ENCODE data around the gene FAM169A.
"Not testable (repeated sequence)": the region's sequence is repeated elsewhere in the genome, so short reads cannot be mapped to it uniquely, and the experiment has no call there.

FAM169A gene

DNA sequence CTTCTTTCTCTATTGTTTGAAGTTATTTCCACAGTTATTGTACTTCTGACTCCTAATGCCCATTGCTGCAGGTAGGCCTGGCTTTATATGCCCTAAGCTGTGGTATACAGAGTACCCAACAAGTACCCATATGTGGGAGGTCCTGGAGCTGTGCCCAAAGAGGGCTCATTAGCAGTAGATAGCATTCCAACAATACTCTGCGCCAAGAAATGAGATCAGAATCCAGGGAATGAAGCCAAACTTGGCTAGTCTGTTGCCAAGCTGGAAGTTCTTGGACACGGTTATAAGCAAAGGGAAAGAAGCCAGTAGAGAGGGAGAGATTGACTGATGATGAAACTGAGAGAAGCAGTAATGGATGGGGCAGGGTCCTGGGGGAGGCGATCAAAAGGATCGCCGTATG, 29.7 kb upstream of the FAM169A start:
- H3K4me3 ChIP-seq (replicated peaks; ENCODE audit: low read depth, low read length), result no peak overlapping the region
- TF ChIP-seq, protein P1, sequence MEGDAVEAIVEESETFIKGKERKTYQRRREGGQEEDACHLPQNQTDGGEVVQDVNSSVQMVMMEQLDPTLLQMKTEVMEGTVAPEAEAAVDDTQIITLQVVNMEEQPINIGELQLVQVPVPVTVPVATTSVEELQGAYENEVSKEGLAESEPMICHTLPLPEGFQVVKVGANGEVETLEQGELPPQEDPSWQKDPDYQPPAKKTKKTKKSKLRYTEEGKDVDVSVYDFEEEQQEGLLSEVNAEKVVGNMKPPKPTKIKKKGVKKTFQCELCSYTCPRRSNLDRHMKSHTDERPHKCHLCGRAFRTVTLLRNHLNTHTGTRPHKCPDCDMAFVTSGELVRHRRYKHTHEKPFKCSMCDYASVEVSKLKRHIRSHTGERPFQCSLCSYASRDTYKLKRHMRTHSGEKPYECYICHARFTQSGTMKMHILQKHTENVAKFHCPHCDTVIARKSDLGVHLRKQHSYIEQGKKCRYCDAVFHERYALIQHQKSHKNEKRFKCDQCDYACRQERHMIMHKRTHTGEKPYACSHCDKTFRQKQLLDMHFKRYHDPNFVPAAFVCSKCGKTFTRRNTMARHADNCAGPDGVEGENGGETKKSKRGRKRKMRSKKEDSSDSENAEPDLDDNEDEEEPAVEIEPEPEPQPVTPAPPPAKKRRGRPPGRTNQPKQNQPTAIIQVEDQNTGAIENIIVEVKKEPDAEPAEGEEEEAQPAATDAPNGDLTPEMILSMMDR (IDR thresholded peaks at IDR 0.05; ENCODE audit: low read length, missing control alignments), result no peak
- peak; percentile 80 for DNase-seq (ENCODE audit: low read depth)

DNA sequence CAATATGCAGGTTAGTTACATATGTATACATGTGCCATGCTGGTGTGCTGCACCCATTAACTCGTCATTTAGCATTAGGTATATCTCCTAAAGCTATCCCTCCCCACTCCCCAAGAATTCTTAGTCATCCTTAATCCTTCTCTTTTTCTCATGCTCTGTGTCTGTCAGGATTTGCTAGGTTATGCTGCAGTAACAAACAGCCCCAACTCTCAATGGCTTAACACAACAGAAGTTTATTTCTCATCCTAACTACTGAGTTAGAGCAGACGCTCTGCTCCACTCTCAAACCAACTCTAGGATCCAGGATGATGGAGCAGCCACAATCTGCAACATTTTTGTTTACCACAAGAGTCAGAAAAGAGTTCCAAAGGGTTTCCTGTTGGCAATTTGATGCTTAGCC, 28.2 kb upstream of the FAM169A start:
- DNase-seq (ENCODE audit: low read depth), result no peak
- H3K4me3 ChIP-seq (replicated peaks; ENCODE audit: low read depth, low read length), result no peak overlapping the region
- TF ChIP-seq, protein P1 (IDR thresholded peaks at IDR 0.05; ENCODE audit: low read length, missing control alignments), result no peak

DNA sequence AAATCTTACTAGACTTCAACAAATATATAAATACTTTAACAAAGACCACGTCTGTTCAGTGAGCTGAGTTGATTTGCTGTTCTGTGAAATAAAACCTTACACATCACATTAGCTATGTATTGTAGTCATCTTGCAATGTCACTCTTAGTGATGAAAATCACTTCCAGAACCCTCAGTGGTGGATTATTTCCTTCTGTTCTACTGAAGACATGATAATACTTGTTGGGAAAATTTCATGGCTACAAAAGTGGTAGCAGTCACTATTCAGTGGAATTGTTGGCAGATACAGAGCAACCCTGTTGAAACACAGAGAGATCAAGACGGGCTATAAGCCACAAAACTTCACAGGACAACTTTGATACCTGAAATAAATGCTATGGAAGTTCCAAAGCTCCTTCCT, 26.7 kb upstream of the FAM169A start:
- TF ChIP-seq, protein P1 (IDR thresholded peaks at IDR 0.05; ENCODE audit: low read length, missing control alignments), result no peak
- DNase-seq (ENCODE audit: low read depth), result no peak
- no peak overlapping the region for H3K4me3 ChIP-seq (replicated peaks; ENCODE audit: low read depth, low read length)

DNA sequence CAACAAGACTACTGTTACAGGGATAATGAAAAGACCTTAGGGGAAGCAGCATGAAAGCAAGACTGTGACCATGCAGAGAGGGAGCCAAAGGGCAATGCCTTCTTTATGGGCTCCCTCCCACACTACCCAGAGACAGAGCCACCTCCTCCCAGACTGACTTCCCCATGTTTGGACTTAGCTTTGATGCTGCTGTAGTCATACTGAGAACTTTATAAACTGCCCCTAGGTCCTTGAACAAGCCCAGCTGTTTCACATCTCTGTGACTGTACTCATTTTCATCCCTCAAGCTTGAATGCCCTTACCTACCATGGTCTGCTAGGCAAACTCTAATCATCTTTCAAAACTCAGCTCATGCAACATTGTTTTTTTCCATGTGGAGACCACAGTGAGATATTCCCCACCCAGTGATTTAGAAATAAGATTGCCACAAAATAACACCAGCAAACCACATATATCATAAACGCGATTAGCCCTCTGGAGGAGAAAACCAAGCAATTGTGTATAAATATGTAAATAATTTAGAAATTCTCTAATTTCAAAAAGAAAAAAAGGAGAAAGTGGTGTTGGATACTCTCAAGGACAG, 23.4 kb upstream of the FAM169A start:
- DNase-seq (ENCODE audit: low read depth), result no peak
- TF ChIP-seq, protein P1 (IDR thresholded peaks at IDR 0.05; ENCODE audit: low read length, missing control alignments), result no peak
- H3K4me3 ChIP-seq (replicated peaks; ENCODE audit: low read depth, low read length), result no peak overlapping the region

DNA sequence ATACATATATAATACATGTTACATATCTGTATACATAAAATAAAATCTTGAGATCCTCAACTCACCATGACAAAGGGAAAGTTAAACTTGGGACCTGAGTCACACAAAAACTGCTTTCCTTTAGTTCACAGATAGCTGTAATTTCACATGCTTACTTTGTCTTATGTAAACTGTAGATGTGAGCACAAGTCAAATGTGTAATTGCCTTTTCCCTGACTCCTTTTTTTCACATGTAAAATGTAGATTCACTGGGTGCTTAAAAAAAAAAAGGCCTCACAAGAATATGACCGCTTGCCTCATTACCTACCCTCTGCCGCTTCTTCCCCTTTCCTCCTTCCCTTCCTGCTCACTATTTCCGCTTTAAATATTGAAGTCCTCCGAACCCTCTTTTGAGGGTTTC, 21.9 kb upstream of the FAM169A start:
- no peak for DNase-seq (ENCODE audit: low read depth)
- H3K4me3 ChIP-seq (replicated peaks; ENCODE audit: low read depth, low read length), result no peak overlapping the region
- TF ChIP-seq, protein P1 (IDR thresholded peaks at IDR 0.05; ENCODE audit: low read length, missing control alignments), result no peak

DNA sequence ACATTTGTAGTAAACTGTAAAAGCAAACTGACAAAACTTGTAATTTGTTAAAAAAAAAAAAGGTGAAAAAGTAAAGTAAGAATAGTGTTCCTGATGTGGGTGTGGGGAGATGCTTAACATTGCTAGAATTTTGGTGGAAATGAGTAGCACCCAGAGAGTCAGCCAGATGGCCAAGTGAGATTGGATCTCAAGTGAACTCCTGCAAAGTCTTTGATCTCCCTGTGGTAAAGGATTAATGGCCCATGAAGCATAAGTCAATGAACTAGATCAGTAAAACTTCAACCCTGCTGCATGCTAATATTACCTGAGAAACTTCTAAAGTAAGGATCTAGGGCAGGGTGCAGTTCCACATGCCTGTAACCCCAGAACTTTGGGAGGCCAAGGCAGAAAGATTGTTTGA, 19.0 kb upstream of the FAM169A start:
- DNase-seq (ENCODE audit: low read depth), result no peak
- no peak overlapping the region for H3K4me3 ChIP-seq (replicated peaks; ENCODE audit: low read depth, low read length)
- TF ChIP-seq, protein P1 (IDR thresholded peaks at IDR 0.05; ENCODE audit: low read length, missing control alignments), result no peak

DNA sequence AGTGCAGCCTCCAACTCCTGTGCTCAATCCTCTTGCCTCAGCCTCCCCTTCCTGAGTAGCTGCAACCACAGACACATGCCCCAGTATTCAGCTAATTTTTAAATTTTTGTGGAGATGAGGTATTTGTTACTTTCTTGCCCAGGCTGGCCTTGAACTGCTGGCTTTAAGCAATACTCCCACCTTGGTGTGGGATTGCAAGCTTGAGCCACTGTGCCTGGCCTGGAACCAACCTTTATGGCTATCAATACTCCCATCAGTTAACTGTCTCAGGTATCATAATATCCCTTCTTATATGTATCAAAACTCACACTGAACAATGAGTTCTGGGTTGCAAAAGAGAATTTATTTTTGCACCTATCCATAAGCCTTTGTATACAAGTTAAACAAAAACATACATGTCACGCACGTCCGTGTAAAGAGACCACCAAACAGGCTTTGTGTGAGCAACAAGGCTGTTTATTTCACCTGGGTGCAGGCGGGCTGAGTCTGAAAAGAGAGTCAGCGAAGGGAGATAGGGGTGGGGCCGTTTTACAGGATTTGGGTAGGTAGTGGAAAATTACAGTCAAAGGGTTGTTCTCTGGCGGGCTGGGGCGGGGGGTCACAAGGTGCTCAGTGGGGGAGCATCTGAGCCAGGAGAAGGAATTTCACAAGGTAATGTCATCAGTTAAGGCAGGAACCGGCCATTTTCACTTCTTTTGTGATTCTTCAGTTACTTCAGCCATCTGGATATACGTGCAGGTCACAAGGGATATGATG, 16.4 kb upstream of the FAM169A start:
- not testable (repeated sequence) for DNase-seq (ENCODE audit: low read depth); H3K4me3 ChIP-seq (replicated peaks; ENCODE audit: low read depth, low read length)

All from fibroblast of pulmonary artery (primary cell).